HG02884 (cell line): ENCODE data around the gene SC5D.

ENCODE experiments used
- ATAC-seq: cut with Tn5 transposase; IDR thresholded peaks from one replicate; pipeline ENCODE4 v1.9.1; 2021; ENCODE audit warnings: mild to moderate bottlenecking, moderate library complexity; ENCODE audit not compliant: unreplicated experiment

The SC5D gene

DNA sequence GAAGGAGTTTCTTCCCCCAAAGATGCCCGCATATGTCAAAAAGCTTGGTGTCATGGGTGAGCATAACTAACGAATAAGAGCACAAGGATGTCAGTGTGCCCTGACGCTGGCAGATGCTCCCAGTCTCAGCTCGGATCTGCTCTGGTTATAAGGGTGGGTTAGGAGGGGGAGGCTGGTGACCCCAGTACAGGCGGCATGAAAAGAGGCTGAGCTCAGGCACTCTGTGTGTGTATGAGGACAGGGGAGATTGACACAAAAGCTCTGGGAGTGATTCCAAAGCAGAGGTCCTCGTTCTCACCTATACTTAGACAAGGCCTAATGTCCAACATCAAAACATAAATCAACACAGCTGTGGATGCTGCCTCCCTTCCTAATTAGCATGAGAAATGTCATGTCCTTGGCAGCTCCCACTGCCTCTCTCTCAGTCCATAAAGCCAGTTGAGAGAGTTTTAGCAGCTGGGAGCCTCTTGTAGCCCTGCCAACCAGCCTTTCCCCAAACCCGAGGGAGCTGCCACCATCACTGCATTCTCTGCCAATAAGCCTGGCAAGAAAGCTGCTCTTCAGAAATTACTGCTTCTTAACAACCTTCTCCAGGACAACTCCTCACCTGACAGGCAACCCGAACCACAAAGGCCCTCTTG, 59.8 kb downstream of the SC5D start:
- no peak for ATAC-seq

DNA sequence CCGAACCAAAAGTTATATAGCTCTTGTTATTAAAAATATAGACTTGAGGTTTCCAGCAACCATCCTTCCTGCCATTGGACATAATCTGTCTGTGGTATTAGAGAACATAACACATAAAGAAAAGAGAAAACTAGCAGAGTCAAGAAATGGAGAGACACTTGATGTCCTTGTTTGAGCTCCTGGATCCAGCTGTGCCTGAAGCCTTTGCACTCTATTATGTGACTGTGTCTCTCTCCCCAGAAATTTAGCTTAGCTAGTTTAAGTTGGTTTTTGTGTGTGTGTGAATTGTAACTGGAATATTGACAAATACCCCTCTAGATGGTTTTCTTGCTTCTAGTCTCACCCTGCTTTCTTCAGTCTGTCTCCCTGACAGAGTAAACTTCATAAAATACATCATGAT, 61.6 kb downstream of the SC5D start:
- no peak for ATAC-seq

GRCh38 chr11:121356357-121356756, 63.8 kb downstream of the SC5D start:
- no peak for ATAC-seq
